PC-3 (cell line): ENCODE results near the gene HYLS1. TPM values are rescaled to one million over a fixed set of nuclear protein-coding genes. Genes with fewer than 3 reads are reported as not detected.

ENCODE experiments used
- ATAC-seq: fragments of 200-7000 bp; cut with Tn5 transposase; 2 replicates; pipeline ENCODE4 v1.9.1; 2020; ENCODE audit warnings: mild to moderate bottlenecking, moderate library complexity
- BruUV-seq: library from RNA; stranded (reverse); fragments of 400-500 nt; replicated peaks from 2 replicates; lab custom pipeline; 2021; lab: Mats Ljungman, UMichigan
- CTCF ChIA-PET: fragments of 300-600 bp; sonication (Branson Sonifier 250); formaldehyde crosslinking; loops from one replicate; lab custom pipeline; 2022; ENCODE audit warnings: antibody characterized with exemption; lab: Charles Lee
- POLR2A ChIA-PET: fragments of 300-600 bp; sonication (Branson Sonifier 250); formaldehyde crosslinking; loops from one replicate; lab custom pipeline; 2022; ENCODE audit warnings: antibody characterized with exemption; ENCODE audit not compliant: unreplicated experiment; lab: Charles Lee
- DNase-seq: peaks from one replicate; pipeline ENCODE4 v3.0.0-alpha.2; 2015
- H2AFZ ChIP-seq: fragments of 300-600 bp; sonication (generic); 2 replicates; pipeline ENCODE4 v1.6.0; 2016; ENCODE audit warnings: antibody characterized with exemption, low read length
- H3F3A ChIP-seq: fragments of 300-600 bp; sonication (generic); one replicate; pipeline ENCODE4 v1.6.0; 2017; ENCODE audit warnings: antibody characterized with exemption, low read length, control low read depth, mild to moderate bottlenecking; ENCODE audit not compliant: unreplicated experiment
- H3K27ac ChIP-seq: fragments of 300-600 bp; sonication (generic); 2 replicates; pipeline ENCODE4 v1.5.1; 2016; ENCODE audit warnings: mild to moderate bottlenecking, low read length
- H3K27me3 ChIP-seq: fragments of 300-600 bp; sonication (generic); 2 replicates; pipeline ENCODE4 v1.6.1; 2016; ENCODE audit warnings: low read length, mixed read lengths
- H3K36me3 ChIP-seq: fragments of 300-600 bp; sonication (generic); 2 replicates; pipeline ENCODE4 v1.6.1; 2016; ENCODE audit warnings: low read depth, mixed run types, low read length, mixed read lengths
- H3K4me1 ChIP-seq: fragments of 300-600 bp; sonication (generic); 2 replicates; pipeline ENCODE4 v1.5.1; 2016; ENCODE audit warnings: low read length; ENCODE audit not compliant: insufficient read depth
- H3K4me2 ChIP-seq: fragments of 300-600 bp; sonication (generic); 2 replicates; pipeline ENCODE4 v1.6.0; 2016; ENCODE audit warnings: low read length
- H3K4me3 ChIP-seq: fragments of 300-600 bp; sonication (generic); 2 replicates; pipeline ENCODE4 v1.5.1; 2016; ENCODE audit warnings: mild to moderate bottlenecking, low read length, mixed read lengths
- H3K79me2 ChIP-seq: fragments of 300-600 bp; sonication (generic); 2 replicates; pipeline ENCODE4 v1.6.1; 2017; ENCODE audit warnings: low read length, mixed read lengths
- H3K9ac ChIP-seq: fragments of 300-600 bp; sonication (generic); 2 replicates; pipeline ENCODE4 v1.6.0; 2016; ENCODE audit warnings: mild to moderate bottlenecking, low read length
- H3K9me2 ChIP-seq: fragments of 300-600 bp; sonication (generic); replicated peaks from 2 replicates; pipeline ENCODE4 v1.6.1; 2016; ENCODE audit warnings: mixed run types, low read length, mixed read lengths
- H3K9me3 ChIP-seq: fragments of 300-600 bp; sonication (generic); 2 replicates; pipeline ENCODE4 v1.6.1; 2016; ENCODE audit warnings: low read length, mixed read lengths
- H4K20me1 ChIP-seq: fragments of 300-600 bp; sonication (generic); 2 replicates; pipeline ENCODE4 v1.6.1; 2016; ENCODE audit warnings: low read length, mixed read lengths
- CTCF ChIP-seq: fragments of 300-600 bp; sonication (generic); conservative IDR thresholded peaks from 2 replicates; pipeline ENCODE4 v1.5.1; 2017; ENCODE audit warnings: antibody characterized with exemption, low read depth, mild to moderate bottlenecking, low read length
- EZH2 ChIP-seq: fragments of 300-600 bp; sonication (generic); IDR thresholded peaks from one replicate; pipeline ENCODE4 v1.6.1; 2017; ENCODE audit warnings: antibody characterized with exemption, mild to moderate bottlenecking, low read length; ENCODE audit not compliant: unreplicated experiment
- EZH2phosphoT487 ChIP-seq: fragments of 300-600 bp; sonication (generic); IDR thresholded peaks from 2 replicates; pipeline ENCODE4 v1.6.1; 2018; ENCODE audit warnings: mild to moderate bottlenecking, antibody characterized with exemption, low read length, borderline replicate concordance
- intact Hi-C: fragments of 100-400 bp; cut with micrococcal nuclease; formaldehyde crosslinking; loops from 2 replicates; pipeline ENCODE4 v1.9.0; 2023
- total RNA-seq: library from RNA; depleted of rRNA; stranded (reverse); fragments of >200 nt; gene quantifications from 2 replicates; pipeline ENCODE4 v1.2.3, GENCODE V29; 2014

HYLS1 gene
- total RNA-seq, 1 experiment from 2014 or later = 23.5 TPM

GRCh38 chr11:125872138-125872491, 15.4 kb upstream of the HYLS1 start:
- ATAC-seq (no peak), DNase-seq (no peak)
- H3K4me2 ChIP-seq = no peak overlapping the region
- no peak overlapping the region for H3K27ac ChIP-seq
- H3K4me1 ChIP-seq = 0 out of 2 replicates have a peak, but pooled peaks cover 3% of the 10 kb centered on the region
- H3K4me3 ChIP-seq = no peak overlapping the region
- no peaks in the 10 kb centered on the region for H3K9me2 ChIP-seq
- ChIA-PET CTCF (no interaction called here), POLR2A (no interaction called here)
- BruUV-seq = no TSS peak
- no peaks in the 10 kb centered on the region for H3K79me2 ChIP-seq
- H3K27me3 ChIP-seq = no peaks in the 10 kb centered on the region
- TF ChIP-seq EZH2 (no peak), EZH2phosphoT487 (no peak), CTCF (no peak)
- peaks cover 9% of the 10 kb centered on the region; the same call in 1 of the 2 replicates for H3K36me3 ChIP-seq
- H2AFZ ChIP-seq = no peak overlapping the region
- 0 out of 2 replicates have a peak, but pooled peaks cover 7% of the 10 kb centered on the region for H3K9me3 ChIP-seq
- H4K20me1 ChIP-seq = no peaks in the 10 kb centered on the region
- no peak overlapping the region for H3K9ac ChIP-seq
- H3F3A ChIP-seq = no peaks in the 10 kb centered on the region
- intact Hi-C loops = loop anchor here (5.0 to 10.0 kb wide), 2 partner anchors 450 to 707 kb away; partner anchors contain the start of gene PKNOX2

- BruUV-seq = no TSS peak
- peaks cover 9% of the 10 kb centered on the region; the same call in 1 of the 2 replicates for H3K36me3 ChIP-seq
- H3F3A ChIP-seq = no peaks in the 10 kb centered on the region
- H3K4me2 ChIP-seq = peak overlapping the region; percentile 62
- H4K20me1 ChIP-seq = no peaks in the 10 kb centered on the region
- ATAC-seq = peak; percentile 64
- TF ChIP-seq CTCF (no peak), EZH2phosphoT487 (no peak), EZH2 (no peak)
- ChIA-PET POLR2A (no interaction called here), CTCF (no interaction called here)
- no peak for DNase-seq
- peak overlapping the region; percentile 18; the same call in 1 of the 2 replicates for H3K9ac ChIP-seq
- peak overlapping the region; percentile 51 for H3K4me3 ChIP-seq
- 0 out of 2 replicates have a peak, but pooled peaks cover 3% of the 10 kb centered on the region for H3K4me1 ChIP-seq
- H3K27ac ChIP-seq = no peak overlapping the region
- no peaks in the 10 kb centered on the region for H3K27me3 ChIP-seq
- H3K9me2 ChIP-seq = no peaks in the 10 kb centered on the region
- H3K9me3 ChIP-seq = 0 out of 2 replicates have a peak, but pooled peaks cover 7% of the 10 kb centered on the region
- no peaks in the 10 kb centered on the region for H3K79me2 ChIP-seq
- intact Hi-C loops = loop anchor here (1.0 to 10.0 kb wide), 5 partner anchors 150 to 709 kb away; partner anchors contain the start of gene PKNOX2
- peak overlapping the region; percentile 83 for H2AFZ ChIP-seq
Observed at GRCh38 chr11:125873881-125874555, 13.4 kb upstream of the HYLS1 start.
